Adrenal gland (tissue), 5 donors: Measurements from ENCODE around the gene ANK3.

Experiments used
- POLR2A ChIP-seq, 2 donors: fragments of 450-650 bp; IDR thresholded peaks; one replicate each; pipeline ENCODE4 v1.6.1; 2017; ENCODE audit warnings: antibody characterized with exemption in 2 of 2, mild to moderate bottlenecking in 2 of 2, moderate library complexity in 1 of 2
- TF ChIP-seq, protein P1 (sequence below), 6 experiments: fragments of 450-650 bp in 4 of 6; fragments of 200-600 bp in 2 of 6; sonication (generic) in 1 of 6; IDR thresholded peaks; 1 replicate in 5 of 6; 2 replicates in 1 of 6; pipeline versions ENCODE4 v1.5.1 to v1.8.0; 2016 to 2021; ENCODE audit warnings: antibody characterized with exemption in 6 of 6, mild to moderate bottlenecking in 2 of 6, moderate library complexity in 1 of 6
- donor health status: DM: no; HTN: no; CAD: no.

DNA sequence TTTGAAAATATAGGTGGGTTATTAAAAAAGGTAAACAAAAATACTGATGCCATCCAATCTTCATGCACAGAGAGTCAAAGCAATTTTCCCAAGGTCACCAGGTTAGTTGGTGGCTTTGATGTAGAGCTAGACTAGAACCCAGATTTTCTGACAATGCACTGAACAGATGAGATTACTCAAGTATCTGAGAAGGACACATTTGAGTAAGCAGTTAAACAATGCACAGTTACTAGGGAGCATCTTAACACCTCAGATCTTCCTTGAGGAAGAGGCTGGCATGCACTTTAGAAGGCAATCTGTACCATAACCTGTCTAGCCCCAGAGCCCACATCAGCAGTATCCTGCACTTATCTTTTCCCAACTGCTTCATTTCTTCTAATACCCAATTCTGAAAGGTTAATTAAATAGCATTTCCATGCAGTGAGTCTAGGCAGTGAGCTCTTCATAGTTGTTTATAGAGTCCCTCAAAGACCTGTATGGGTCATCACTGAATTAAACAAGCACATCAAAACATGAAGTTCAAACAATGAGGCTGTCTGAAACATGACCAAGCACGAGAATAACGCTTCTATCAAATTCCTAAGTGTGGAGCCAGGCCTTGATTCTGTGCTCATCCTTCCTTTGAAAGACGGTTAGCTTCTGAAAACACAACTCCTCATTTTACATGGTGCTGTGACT, 38.2 kb upstream of the ANK3 start:
- TF ChIP-seq, protein P1, sequence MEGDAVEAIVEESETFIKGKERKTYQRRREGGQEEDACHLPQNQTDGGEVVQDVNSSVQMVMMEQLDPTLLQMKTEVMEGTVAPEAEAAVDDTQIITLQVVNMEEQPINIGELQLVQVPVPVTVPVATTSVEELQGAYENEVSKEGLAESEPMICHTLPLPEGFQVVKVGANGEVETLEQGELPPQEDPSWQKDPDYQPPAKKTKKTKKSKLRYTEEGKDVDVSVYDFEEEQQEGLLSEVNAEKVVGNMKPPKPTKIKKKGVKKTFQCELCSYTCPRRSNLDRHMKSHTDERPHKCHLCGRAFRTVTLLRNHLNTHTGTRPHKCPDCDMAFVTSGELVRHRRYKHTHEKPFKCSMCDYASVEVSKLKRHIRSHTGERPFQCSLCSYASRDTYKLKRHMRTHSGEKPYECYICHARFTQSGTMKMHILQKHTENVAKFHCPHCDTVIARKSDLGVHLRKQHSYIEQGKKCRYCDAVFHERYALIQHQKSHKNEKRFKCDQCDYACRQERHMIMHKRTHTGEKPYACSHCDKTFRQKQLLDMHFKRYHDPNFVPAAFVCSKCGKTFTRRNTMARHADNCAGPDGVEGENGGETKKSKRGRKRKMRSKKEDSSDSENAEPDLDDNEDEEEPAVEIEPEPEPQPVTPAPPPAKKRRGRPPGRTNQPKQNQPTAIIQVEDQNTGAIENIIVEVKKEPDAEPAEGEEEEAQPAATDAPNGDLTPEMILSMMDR (IDR thresholded peaks at IDR 0.05), result no peak
- no peak for TF ChIP-seq POLR2A (IDR thresholded peaks at IDR 0.05)
